Neuronal stem cell (in vitro differentiated cells): ENCODE measurements around the gene AKAP8L.

ENCODE experiments used
- DNase-seq: peaks from one replicate; pipeline ENCODE4 v3.0.0-alpha.2; 2013; ENCODE audit warnings: low spot score
- H2AFZ ChIP-seq: one replicate; pipeline ENCODE4 v1.6.1; 2013; ENCODE audit warnings: mild to moderate bottlenecking, low read length, inconsistent platforms
- H2AK5ac ChIP-seq: 2 replicates; pipeline ENCODE4 v1.6.1; 2013; ENCODE audit warnings: low read depth, mild to moderate bottlenecking, inconsistent platforms, low read length, moderate library complexity, mixed read lengths
- H2BK120ac ChIP-seq: 2 replicates; pipeline ENCODE4 v1.6.1; 2013; ENCODE audit warnings: low read depth, mild to moderate bottlenecking, inconsistent platforms, low read length, moderate library complexity, mixed read lengths
- H2BK12ac ChIP-seq: one replicate; pipeline ENCODE4 v1.6.1; 2013; ENCODE audit warnings: low read length, inconsistent platforms
- H2BK15ac ChIP-seq: 2 replicates; pipeline ENCODE4 v1.6.1; 2013; ENCODE audit warnings: mild to moderate bottlenecking, low read length, inconsistent platforms, mixed read lengths
- H2BK5ac ChIP-seq: one replicate; pipeline ENCODE4 v1.6.1; 2013; ENCODE audit warnings: inconsistent platforms, mild to moderate bottlenecking, low read length, moderate library complexity
- H3K14ac ChIP-seq: one replicate; pipeline ENCODE4 v1.6.1; 2013; ENCODE audit warnings: low read length, inconsistent platforms
- H3K18ac ChIP-seq: 2 replicates; pipeline ENCODE4 v1.6.1; 2013; ENCODE audit warnings: low read length, inconsistent platforms
- H3K23ac ChIP-seq: 2 replicates; pipeline ENCODE4 v1.6.1; 2013; ENCODE audit warnings: low read depth, mild to moderate bottlenecking, mixed read lengths, low read length, inconsistent platforms; ENCODE audit not compliant: poor library complexity
- H3K27ac ChIP-seq: replicated peaks from 3 replicates; pipeline ENCODE4 v1.5.1; 2013; ENCODE audit warnings: low read length, inconsistent platforms
- H3K27me3 ChIP-seq, 3 experiments: 2 replicates each; pipeline ENCODE4 v1.6.1; 2013; ENCODE audit warnings: low read length in 3 of 3, mild to moderate bottlenecking in 2 of 3, inconsistent platforms in 1 of 3, low read depth in 1 of 3, mixed read lengths in 1 of 3, moderate library complexity in 1 of 3; ENCODE audit not compliant: control insufficient read depth in 3 of 3, insufficient read depth in 3 of 3
- H3K36me3 ChIP-seq, 2 donors: replicated peaks in 1 of 2; 2 replicates each; pipeline ENCODE4 v1.6.1; 2013; ENCODE audit warnings: low read length in 2 of 2; ENCODE audit not compliant: control insufficient read depth in 2 of 2, insufficient read depth in 2 of 2
- H3K4ac ChIP-seq: 2 replicates; pipeline ENCODE4 v1.6.1; 2013; ENCODE audit warnings: inconsistent platforms, mild to moderate bottlenecking, low read length, moderate library complexity
- H3K4me1 ChIP-seq, 2 donors: 1 replicate in 1 of 2; 2 replicates in 1 of 2; pipeline ENCODE4 v1.6.1; 2013; ENCODE audit warnings: low read length in 2 of 2, low read depth in 1 of 2; ENCODE audit not compliant: control insufficient read depth in 2 of 2, insufficient read depth in 1 of 2
- H3K4me2 ChIP-seq: one replicate; pipeline ENCODE4 v1.6.1; 2013; ENCODE audit warnings: mild to moderate bottlenecking, low read length, inconsistent platforms; ENCODE audit not compliant: insufficient read depth, poor library complexity, severe bottlenecking
- H3K4me3 ChIP-seq, 2 donors: 2 replicates each; pipeline ENCODE4 v1.5.1; 2013; ENCODE audit warnings: low read length in 2 of 2, mild to moderate bottlenecking in 2 of 2, inconsistent platforms in 1 of 2, moderate library complexity in 1 of 2
- H3K79me1 ChIP-seq: one replicate; pipeline ENCODE4 v1.6.1; 2013; ENCODE audit warnings: low read depth, mild to moderate bottlenecking, inconsistent platforms, low read length, moderate library complexity
- H3K9ac ChIP-seq: one replicate; pipeline ENCODE4 v1.6.1; 2013; ENCODE audit warnings: mild to moderate bottlenecking, low read depth, low read length, inconsistent platforms; ENCODE audit not compliant: poor library complexity
- H3K9me3 ChIP-seq, 2 donors: replicated peaks in 1 of 2; 2 replicates each; pipeline versions ENCODE3 to v1.6.1; 2013; ENCODE audit warnings: low read length in 2 of 2, mild to moderate bottlenecking in 2 of 2, inconsistent platforms in 1 of 2, low read depth in 1 of 2, mixed read lengths in 1 of 2, moderate library complexity in 1 of 2; ENCODE audit not compliant: control insufficient read depth in 2 of 2, insufficient read depth in 1 of 2
- H4K8ac ChIP-seq: one replicate; pipeline ENCODE4 v1.6.1; 2013; ENCODE audit warnings: low read depth, mild to moderate bottlenecking, inconsistent platforms, low read length, moderate library complexity
- H4K91ac ChIP-seq: one replicate; pipeline ENCODE4 v1.6.1; 2013; ENCODE audit warnings: low read length, low read depth, mild to moderate bottlenecking, inconsistent platforms; ENCODE audit not compliant: poor library complexity
- WGBS, 2 donors: extraction: QIAGEN DNeasy Blood & Tissue Kit; methylation state at CpG; one replicate each; pipeline ENCODE4 v1.1.7; 2013; ENCODE audit warnings: missing lambda C conversion rate in 2 of 2, mixed read lengths in 1 of 2; ENCODE audit not compliant: insufficient read length in 2 of 2, insufficient replicate concordance in 1 of 2; ENCODE audit errors: extremely low coverage in 2 of 2; 5-methylcytosine and 5-hydroxymethylcytosine counted together

Gene AKAP8L

DNA sequence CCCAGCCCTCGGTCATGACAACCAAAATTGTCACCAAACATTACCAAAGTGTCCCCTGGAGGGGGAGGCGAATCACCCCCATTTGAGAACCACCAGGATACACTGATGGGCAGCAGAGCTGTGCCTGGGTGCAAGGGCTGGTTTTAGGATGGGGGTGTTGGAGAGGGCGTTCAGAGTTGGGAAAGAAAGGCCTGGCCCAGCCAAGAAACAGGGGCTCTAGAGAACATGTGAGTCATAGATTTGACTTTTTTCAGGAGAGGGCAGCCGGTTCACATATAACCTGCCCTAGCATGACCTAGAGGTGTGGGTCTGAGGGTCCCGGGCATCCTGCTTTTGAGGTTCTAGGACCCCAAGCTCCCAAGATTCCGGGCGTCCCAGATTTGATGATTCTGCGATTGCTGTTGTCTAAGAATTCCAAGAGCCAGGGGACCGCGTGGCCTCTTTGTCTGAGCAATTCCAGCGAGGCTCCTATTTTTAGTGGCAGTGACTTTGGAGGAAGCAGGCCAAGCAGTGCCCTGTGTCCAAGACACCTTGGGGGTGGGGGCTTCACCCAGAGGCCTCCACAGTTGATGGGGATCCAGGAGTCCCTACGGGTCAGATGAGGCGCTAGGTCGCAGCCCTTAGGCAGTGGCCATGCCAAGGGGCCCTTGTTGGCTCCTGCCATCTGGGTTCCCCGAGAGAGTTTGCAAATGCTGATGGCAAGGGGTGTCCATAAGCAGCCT is 25.9 kb upstream of the AKAP8L start:
- H3K27ac ChIP-seq = no peak overlapping the region
- no peak overlapping the region for H2AK5ac ChIP-seq
- H3K14ac ChIP-seq = no peak overlapping the region
- no peak overlapping the region for H2AFZ ChIP-seq
- no peak overlapping the region for H2BK15ac ChIP-seq
- H2BK5ac ChIP-seq = no peak overlapping the region
- H3K23ac ChIP-seq = no peak overlapping the region
- peaks cover 7% of the 10 kb centered on the region in 2 donors for H3K4me1 ChIP-seq
- H3K27me3 ChIP-seq = no peaks in the 10 kb centered on the region
- no peak for DNase-seq
- H4K91ac ChIP-seq = no peak overlapping the region
- no peak overlapping the region for H3K9ac ChIP-seq
- no peak overlapping the region for H4K8ac ChIP-seq
- WGBS, 2 donors = no CpG with 5 or more reads among the region's 15 CpGs
- H3K4me2 ChIP-seq = no peak overlapping the region
- no peak overlapping the region for H3K4me3 ChIP-seq
- H3K79me1 ChIP-seq = peaks cover 1% of the 10 kb centered on the region
- H3K18ac ChIP-seq = no peak overlapping the region
- H2BK120ac ChIP-seq = no peak overlapping the region
- H3K36me3 ChIP-seq = peaks cover 0 to 4% of the 10 kb centered on the region in 2 donors
- no peak overlapping the region for H3K4ac ChIP-seq
- no peak overlapping the region for H2BK12ac ChIP-seq
- no peaks in the 10 kb centered on the region for H3K9me3 ChIP-seq

DNA sequence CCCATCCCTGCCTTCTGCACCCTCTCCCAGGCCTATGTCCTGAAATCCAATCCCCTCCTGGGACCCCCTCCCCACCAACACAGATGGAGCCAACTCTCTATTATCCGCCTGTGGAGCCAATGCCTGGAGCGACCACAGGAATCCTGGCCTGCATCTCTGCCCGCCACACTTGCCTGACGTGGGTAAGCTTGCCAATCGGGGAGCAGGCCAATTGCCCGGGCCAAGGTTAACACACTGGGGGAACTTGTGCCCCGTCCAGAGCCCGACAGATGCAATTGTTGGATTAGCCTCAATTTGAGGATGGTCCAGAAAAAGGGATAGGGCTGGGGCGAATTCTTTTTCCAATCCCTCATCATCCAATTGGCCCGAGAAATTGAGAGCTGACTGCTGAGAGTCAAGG is 25.1 kb upstream of the AKAP8L start:
- no peaks in the 10 kb centered on the region for H3K9me3 ChIP-seq
- H3K79me1 ChIP-seq = peaks cover 1% of the 10 kb centered on the region
- H3K27ac ChIP-seq = no peak overlapping the region
- DNase-seq = no peak
- no peak overlapping the region for H2BK5ac ChIP-seq
- no CpG with 5 or more reads among the region's 10 CpGs for WGBS, 2 donors
- H3K36me3 ChIP-seq = peaks cover 0 to 4% of the 10 kb centered on the region in 2 donors
- no peak overlapping the region for H3K4me3 ChIP-seq
- H2AK5ac ChIP-seq = no peak overlapping the region
- H3K4me2 ChIP-seq = no peak overlapping the region
- H4K8ac ChIP-seq = no peak overlapping the region
- H4K91ac ChIP-seq = no peak overlapping the region
- H3K18ac ChIP-seq = no peak overlapping the region
- H2AFZ ChIP-seq = no peak overlapping the region
- no peak overlapping the region for H3K9ac ChIP-seq
- H3K27me3 ChIP-seq = no peaks in the 10 kb centered on the region
- no peak overlapping the region for H2BK15ac ChIP-seq
- H3K14ac ChIP-seq = no peak overlapping the region
- no peak overlapping the region for H3K23ac ChIP-seq
- H2BK12ac ChIP-seq = no peak overlapping the region
- no peak overlapping the region for H2BK120ac ChIP-seq
- peaks cover 5 to 9% of the 10 kb centered on the region in 2 donors for H3K4me1 ChIP-seq
- H3K4ac ChIP-seq = no peak overlapping the region

DNA sequence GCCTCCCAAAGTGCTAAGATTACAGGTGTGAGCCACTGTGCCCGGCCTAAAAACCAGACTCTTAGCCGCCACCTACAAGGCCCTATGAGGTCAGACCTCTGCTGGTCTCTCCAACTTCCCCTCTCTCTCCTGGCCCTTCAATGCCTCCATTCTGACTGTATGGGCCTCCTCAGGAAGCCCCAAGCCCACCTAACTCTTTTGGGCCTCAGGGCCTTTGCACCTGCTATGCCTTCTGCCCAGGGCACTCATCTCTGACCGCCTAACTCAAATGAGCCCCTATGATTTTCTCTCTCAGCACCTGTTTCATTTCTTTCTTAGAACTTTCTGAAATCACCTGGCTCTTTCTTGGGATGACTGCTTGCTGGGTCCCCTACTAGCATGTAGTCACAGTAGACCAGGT is 24.5 kb upstream of the AKAP8L start:
- H3K4me3 ChIP-seq = no peak overlapping the region
- H2BK120ac ChIP-seq = no peak overlapping the region
- peak overlapping the region; percentile 77 for H3K14ac ChIP-seq
- no peaks in the 10 kb centered on the region for H3K9me3 ChIP-seq
- H3K4ac ChIP-seq = no peak overlapping the region
- no peak overlapping the region for H2AK5ac ChIP-seq
- H2BK15ac ChIP-seq = no peak overlapping the region
- peaks cover under 1 to 4% of the 10 kb centered on the region in 2 donors for H3K4me1 ChIP-seq
- H3K27ac ChIP-seq = no peak overlapping the region
- H4K8ac ChIP-seq = no peak overlapping the region
- no peak overlapping the region for H2BK5ac ChIP-seq
- no peak overlapping the region for H3K4me2 ChIP-seq
- H3K18ac ChIP-seq = no peak overlapping the region
- no CpG with 5 or more reads among the region's 3 CpGs for WGBS, 2 donors
- H3K9ac ChIP-seq = no peak overlapping the region
- H2BK12ac ChIP-seq = no peak overlapping the region
- peaks cover 0 to 4% of the 10 kb centered on the region in 2 donors for H3K36me3 ChIP-seq
- no peak overlapping the region for H4K91ac ChIP-seq
- no peaks in the 10 kb centered on the region for H3K27me3 ChIP-seq
- DNase-seq = no peak
- peaks cover 1% of the 10 kb centered on the region for H3K79me1 ChIP-seq
- no peak overlapping the region for H3K23ac ChIP-seq
- H2AFZ ChIP-seq = no peak overlapping the region

DNA sequence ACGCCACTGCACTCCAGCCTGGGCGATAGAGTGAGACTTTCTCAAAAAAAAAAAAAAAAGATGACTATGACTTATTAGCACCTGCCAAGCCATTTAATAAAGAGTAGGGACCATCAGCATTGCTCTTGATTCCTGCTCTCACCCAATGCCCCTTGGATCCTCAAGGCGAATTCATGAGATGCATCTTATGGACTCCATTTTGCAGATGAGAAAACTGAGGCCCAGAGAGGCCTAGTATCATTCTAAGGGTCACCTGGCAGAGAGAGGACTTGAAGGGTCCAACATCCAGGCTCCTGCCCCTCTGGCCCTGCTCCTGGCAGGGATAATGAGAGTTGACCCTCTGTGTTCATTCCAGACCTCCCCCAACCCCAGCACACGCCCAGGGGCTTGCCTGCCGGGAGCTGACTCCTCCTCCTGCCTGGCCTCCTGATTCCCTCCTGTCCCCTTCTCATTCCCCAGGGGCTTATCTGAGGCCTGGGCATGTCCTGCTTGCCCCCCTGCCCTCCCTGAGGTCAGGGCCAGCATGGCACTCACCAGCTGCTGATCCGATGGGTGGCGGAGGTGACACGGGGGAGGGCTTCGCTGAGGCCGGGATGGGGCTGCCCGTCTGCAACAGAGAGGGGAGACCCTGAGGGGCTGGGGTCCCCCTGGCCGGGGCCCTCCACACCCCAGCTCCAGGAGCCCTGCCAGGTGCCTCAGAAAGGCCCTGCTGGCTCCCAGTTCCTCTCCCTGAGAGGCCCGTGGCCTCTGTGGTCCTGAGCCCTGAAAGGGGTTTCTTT is 23.5 kb upstream of the AKAP8L start:
- Histone ChIP-seq H2BK120ac (no peak overlapping the region), H3K9me3 (no peaks in the 10 kb centered on the region), H3K4ac (no peak overlapping the region), H3K14ac (no peak overlapping the region), H3K23ac (peak overlapping the region; percentile 10), H3K27me3 (no peaks in the 10 kb centered on the region), H4K8ac (no peak overlapping the region), H2BK15ac (no peak overlapping the region), H2BK12ac (no peak overlapping the region), H3K4me2 (no peak overlapping the region), H2BK5ac (no peak overlapping the region), H3K27ac (no peak overlapping the region), H3K36me3 (peaks cover 2 to 4% of the 10 kb centered on the region in 2 donors), H4K91ac (no peak overlapping the region), H3K18ac (peak overlapping the region; percentile 5), H2AK5ac (peak overlapping the region; percentile 58), H3K79me1 (peaks cover 1% of the 10 kb centered on the region), H2AFZ (no peak overlapping the region), H3K4me1 (peaks cover 0 to 3% of the 10 kb centered on the region in 2 donors), H3K9ac (no peak overlapping the region), H3K4me3 (peak overlapping the region in 1 of 2 donors; percentile 63)
- DNase-seq = no peak
- WGBS, 2 donors = no CpG with 5 or more reads among the region's 13 CpGs
